Spleen (tissue), 7 donors: ENCODE measurements around the gene NECAB3.

Experiments
- CTCF ChIP-seq, 11 experiments: fragments of 200-600 bp in 7 of 11; fragments of 450-650 bp in 4 of 11; sonication (generic) in 4 of 11; IDR thresholded peaks in 8 of 11; conservative IDR thresholded peaks in 3 of 11; 1 replicate in 7 of 11; 2 replicates in 4 of 11; pipeline versions ENCODE4 v1.4.0 to v1.8.0; 2016 to 2021; ENCODE audit warnings: antibody characterized with exemption in 11 of 11, inconsistent platforms in 4 of 11, mild to moderate bottlenecking in 1 of 11
- POLR2A ChIP-seq, 3 donors: fragments of 450-650 bp; IDR thresholded peaks; one replicate each; pipeline ENCODE4 v1.5.1; 2017; ENCODE audit warnings: antibody characterized with exemption in 3 of 3, mild to moderate bottlenecking in 1 of 3
- POLR2AphosphoS5 ChIP-seq, 3 donors: sonication (generic); formaldehyde crosslinking; IDR thresholded peaks; one replicate each; pipeline ENCODE4 v1.5.1; 2017; ENCODE audit warnings: antibody characterized with exemption in 3 of 3
- donor health status: DM: no; HTN: no; CAD: no; lungs with moderate emphysema.
- donor health status: DM: no; HTN: no; CAD: no.
- donor health status: DM: no; HTN: no; CAD: no.

GRCh38 chr20:33696448-33696847, 22.2 kb upstream of the NECAB3 start:
- no peak for TF ChIP-seq CTCF (IDR thresholded peaks at IDR 0.05 in 8 of 11, conservative IDR thresholded peaks at IDR 0.05 in 3 of 11)
- no peak for TF ChIP-seq POLR2A (IDR thresholded peaks at IDR 0.05)
- TF ChIP-seq POLR2AphosphoS5 (IDR thresholded peaks at IDR 0.05), result no peak
